Erythroblast (primary cell): ENCODE measurements around the gene GH2.
"Not testable (repeated sequence)": the region's sequence is repeated elsewhere in the genome, so short reads cannot be mapped to it uniquely, and the experiment has no call there.

Experiments used
- GATA1 ChIP-seq: IDR thresholded peaks from 2 replicates; pipeline ENCODE4 v1.6.1; 2011; ENCODE audit warnings: low read depth, mild to moderate bottlenecking, control low read depth, low read length, moderate library complexity
- POLR2A ChIP-seq: IDR thresholded peaks from 2 replicates; pipeline ENCODE4 v1.6.1; 2011; ENCODE audit warnings: mild to moderate bottlenecking, low read length

- not testable (repeated sequence) for TF ChIP-seq POLR2A, GATA1
These were observed 12.3 kb upstream of the GH2 start for GRCh38 chr17:63894021-63894420.
